Measurements from ENCODE around the gene PPBP.

DNA sequence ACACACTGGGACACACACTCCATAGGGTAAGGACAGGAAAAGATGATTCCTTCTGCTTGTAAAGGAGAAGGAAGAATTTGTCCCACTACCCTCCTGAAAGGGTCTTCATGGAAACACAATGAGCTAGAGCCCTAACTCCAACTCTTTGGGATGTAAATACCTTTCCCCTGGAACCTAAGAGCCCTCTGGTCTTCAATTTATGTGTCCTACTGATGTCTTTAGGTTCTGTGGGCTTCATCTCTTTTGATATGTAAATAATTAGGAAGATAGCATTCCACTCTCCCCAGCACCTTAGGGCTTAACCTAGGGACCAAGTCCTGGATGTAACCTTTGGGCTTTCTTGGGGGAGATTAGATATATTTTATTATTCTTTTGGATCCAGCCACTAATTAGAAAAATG is 44.4 kb downstream of the PPBP start:
- TF ChIP-seq, protein P1, sequence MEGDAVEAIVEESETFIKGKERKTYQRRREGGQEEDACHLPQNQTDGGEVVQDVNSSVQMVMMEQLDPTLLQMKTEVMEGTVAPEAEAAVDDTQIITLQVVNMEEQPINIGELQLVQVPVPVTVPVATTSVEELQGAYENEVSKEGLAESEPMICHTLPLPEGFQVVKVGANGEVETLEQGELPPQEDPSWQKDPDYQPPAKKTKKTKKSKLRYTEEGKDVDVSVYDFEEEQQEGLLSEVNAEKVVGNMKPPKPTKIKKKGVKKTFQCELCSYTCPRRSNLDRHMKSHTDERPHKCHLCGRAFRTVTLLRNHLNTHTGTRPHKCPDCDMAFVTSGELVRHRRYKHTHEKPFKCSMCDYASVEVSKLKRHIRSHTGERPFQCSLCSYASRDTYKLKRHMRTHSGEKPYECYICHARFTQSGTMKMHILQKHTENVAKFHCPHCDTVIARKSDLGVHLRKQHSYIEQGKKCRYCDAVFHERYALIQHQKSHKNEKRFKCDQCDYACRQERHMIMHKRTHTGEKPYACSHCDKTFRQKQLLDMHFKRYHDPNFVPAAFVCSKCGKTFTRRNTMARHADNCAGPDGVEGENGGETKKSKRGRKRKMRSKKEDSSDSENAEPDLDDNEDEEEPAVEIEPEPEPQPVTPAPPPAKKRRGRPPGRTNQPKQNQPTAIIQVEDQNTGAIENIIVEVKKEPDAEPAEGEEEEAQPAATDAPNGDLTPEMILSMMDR (IDR thresholded peaks at IDR 0.05) = no peak
- TF ChIP-seq POLR2A (IDR thresholded peaks at IDR 0.05; ENCODE audit: low read depth) (no peak), EP300 (IDR thresholded peaks at IDR 0.05) (no peak)
